Parietal lobe (tissue), 2 donors: Measurements from ENCODE around the gene CX3CL1. TPM values are rescaled to one million over a fixed set of nuclear protein-coding genes. Genes with fewer than 3 reads are reported as not detected.

Experiments used
- small RNA-seq: library from RNA; depleted of rRNA; stranded (forward); fragments of <200 nt; gene quantifications from one replicate; pipeline ENCODE3, GENCODE V24; 2014; ENCODE audit warnings: low replicate concordance
- total RNA-seq: library from RNA; depleted of rRNA; stranded (reverse); fragments of >200 nt; gene quantifications from one replicate; pipeline ENCODE4 v1.2.3, GENCODE V29; 2014

The CX3CL1 gene
- total RNA-seq = 3.1 TPM

GRCh38 chr16:57372372-57373116, at the start of gene CX3CL1:
TSS of gene CX3CL1 (plus strand) at chr16:57372490. CDS start at chr16:57372569, 79 bp downstream.

GRCh38 chr16:57358527-57359095, 13.7 kb upstream of the CX3CL1 start, which contains the start of gene CCL22:
TSS of gene CCL22 (plus strand) at chr16:57358783. CDS start at chr16:57358817, 34 bp downstream.

DNA sequence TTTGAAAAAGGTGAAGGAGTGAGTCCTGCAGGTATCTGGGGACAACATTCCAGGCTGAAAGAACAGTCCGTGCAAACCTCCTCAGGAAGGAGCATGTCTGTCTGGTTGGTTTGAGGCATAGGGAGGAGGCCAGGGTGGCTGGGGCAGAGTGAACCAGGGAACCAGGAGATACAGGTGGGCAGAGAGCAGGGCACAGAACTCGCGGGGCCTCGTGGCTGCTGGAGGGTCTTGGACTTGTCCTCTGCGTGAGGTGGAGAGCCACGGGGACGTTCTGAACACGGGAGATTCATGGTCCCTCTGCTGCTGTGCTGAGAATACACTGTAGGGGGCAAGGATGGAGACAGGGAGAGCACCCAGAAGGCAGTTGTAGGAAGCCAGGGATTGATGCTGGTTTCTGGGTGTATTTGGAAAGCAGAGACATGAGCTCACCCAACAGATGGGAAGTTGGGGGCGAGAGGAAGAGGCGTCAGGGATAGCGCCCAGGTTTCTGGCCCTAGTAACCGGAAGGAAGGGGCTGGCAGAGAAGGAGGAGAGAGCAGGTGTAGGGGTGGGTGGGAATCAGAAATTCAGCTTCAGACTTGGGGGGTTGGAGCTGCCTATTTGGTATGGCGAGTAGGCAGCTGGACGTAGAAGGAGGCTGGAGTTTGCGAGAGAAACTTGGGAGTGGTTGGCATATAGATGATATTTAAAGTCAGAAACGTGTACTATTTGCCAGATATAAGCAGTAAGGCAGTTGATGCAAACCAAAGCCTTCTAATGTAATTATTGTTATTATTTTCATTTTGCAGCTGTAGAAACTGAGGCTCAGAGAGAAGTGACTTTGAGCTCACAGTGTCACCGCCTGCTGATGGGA, 31.9 kb downstream of the CX3CL1 start, which contains the start of gene CCL17:
TSS of gene CCL17 (plus strand) at position 803 of the 853 bp plus-strand sequence. CDS start 9,166 bp downstream, outside the sequence.

Small RNAs within 50 kb of the gene (small RNA-seq; reads per million reads assigned to genes)
- not detected for gene AC108081.1

Other genes starting within 250 kb of the CX3CL1 start
- gene PSME3IP1, start 186.5 kb upstream of the CX3CL1 start, total RNA-seq = 101 TPM
- 98.6 TPM for gene RSPRY1, start 186.2 kb upstream of the CX3CL1 start, total RNA-seq
- 61.7 TPM for gene ARL2BP, start 127.2 kb upstream of the CX3CL1 start, total RNA-seq
- gene PLLP, start 87.8 kb upstream of the CX3CL1 start, total RNA-seq = 2.8 TPM
- not detected for gene CCL22, start 13.7 kb upstream of the CX3CL1 start, total RNA-seq
- gene CCL17, start 32.3 kb downstream of the CX3CL1 start, total RNA-seq = not detected
- 73.6 TPM for gene CIAPIN1, start 74.9 kb downstream of the CX3CL1 start, total RNA-seq
- gene COQ9, start 75.0 kb downstream of the CX3CL1 start, total RNA-seq = 51.0 TPM
- 80.1 TPM for gene POLR2C, start 90.2 kb downstream of the CX3CL1 start, total RNA-seq
- gene DOK4, start 114.0 kb downstream of the CX3CL1 start, total RNA-seq = 66.7 TPM
- gene CCDC102A, start 164.1 kb downstream of the CX3CL1 start, total RNA-seq = 0.94 TPM
- gene ADGRG5, start 170.2 kb downstream of the CX3CL1 start, total RNA-seq = 0.31 TPM